GM12878 (cell line): Measurements from ENCODE around the gene HMMR. TPM values are rescaled to one million over a fixed set of nuclear protein-coding genes. Genes with fewer than 3 reads are reported as not detected.

Experiments used
- polyA plus RNA-seq, 11 experiments: library from polyadenylated mRNA; depleted of rRNA in 4 of 11; unstranded in 6 of 11; stranded (reverse) in 5 of 11; fragments of >200 nt; fragmentation: Nextera tagmentation in 4 of 11; fragmentation: Illumina TruSeq in 1 of 11; extraction: Ambion mirVana in 4 of 11; extraction: Trizol in 1 of 11; gene quantifications; 1 replicate in 1 of 11; 2 replicates in 10 of 11; pipeline versions ENCODE4 v1.2.1 to v1.2.3, GENCODE V29; 2011 to 2016; ENCODE audit warnings: inconsistent platforms in 2 of 11, missing spikeins in 2 of 11, low read depth in 1 of 11
- small RNA-seq: library from RNA; depleted of rRNA; stranded (forward); fragments of <200 nt; gene quantifications from one replicate; pipeline ENCODE3, GENCODE V24; 2014
- total RNA-seq, 4 experiments: library from RNA; depleted of rRNA in 3 of 4; stranded (reverse); fragments of >200 nt in 3 of 4; fragmentation: Illumina TruSeq in 1 of 4; extraction: Trizol in 1 of 4; gene quantifications; 2 replicates each; pipeline versions ENCODE4 v1.2.1 to v1.2.3, GENCODE V29; 2013 to 2021

Gene HMMR
- total and polyA plus RNA-seq, 10 of the 15 experiments (the other 5 are each of a cell fraction or from before 2014, with no cell fraction given), result 44.1 to 122 (median 64.2) TPM

Small RNA genes within 50 kb of the gene (small RNA-seq; reads per million reads assigned to genes)
- gene AC008723.1, result not detected

Other genes starting within 250 kb of the HMMR start
- gene CCNG1, start 23.0 kb upstream of the HMMR start, total RNA-seq (2014; rRNA removed), result 164 and 203 TPM in 2 replicates
- gene CCNG1, start 23.0 kb upstream of the HMMR start, total RNA-seq (2014; rRNA removed; fragmentation: Illumina TruSeq; extraction: Trizol), result 227 and 241 TPM in 2 replicates
- gene CCNG1, start 23.0 kb upstream of the HMMR start, total RNA-seq (2021), result 182 and 189 TPM in 2 replicates
- 226 and 358 TPM in 2 replicates for gene CCNG1, start 23.0 kb upstream of the HMMR start, polyA plus RNA-seq (2011; rRNA removed)
- 180 and 248 TPM in 2 replicates for gene CCNG1, start 23.0 kb upstream of the HMMR start, polyA plus RNA-seq (2014; fragmentation: Illumina TruSeq; extraction: Trizol)
- gene CCNG1, start 23.0 kb upstream of the HMMR start, polyA plus RNA-seq (2014; fragmentation: Nextera tagmentation; extraction: Ambion mirVana), result 100 to 1,000 TPM; 200 to 274 TPM
- gene CCNG1, start 23.0 kb upstream of the HMMR start, polyA plus RNA-seq (2014; rRNA removed), result 70.4 and 90.1 TPM in 2 replicates
- gene CCNG1, start 23.0 kb upstream of the HMMR start, polyA plus RNA-seq (2016; fragmentation: Nextera tagmentation; extraction: Ambion mirVana), result 100 to 1,000 TPM; 199 to 204 TPM
- gene NUDCD2, start 530 bp upstream of the HMMR start, total RNA-seq (2014; rRNA removed), result 23.7 and 24.1 TPM in 2 replicates
- gene NUDCD2, start 530 bp upstream of the HMMR start, total RNA-seq (2014; rRNA removed; fragmentation: Illumina TruSeq; extraction: Trizol), result 20.7 and 25.3 TPM in 2 replicates
- 50.4 and 53.9 TPM in 2 replicates for gene NUDCD2, start 530 bp upstream of the HMMR start, total RNA-seq (2021)
- gene NUDCD2, start 530 bp upstream of the HMMR start, polyA plus RNA-seq (2011; rRNA removed), result 25.0 and 50.1 TPM in 2 replicates
- gene NUDCD2, start 530 bp upstream of the HMMR start, polyA plus RNA-seq (2014; fragmentation: Illumina TruSeq; extraction: Trizol), result 21.8 and 24.0 TPM in 2 replicates
- 10 to 100 TPM in 1 of 2 experiments, 1 to 10 TPM in 1; 9.1 to 18.1 TPM for gene NUDCD2, start 530 bp upstream of the HMMR start, polyA plus RNA-seq (2014; fragmentation: Nextera tagmentation; extraction: Ambion mirVana)
- gene NUDCD2, start 530 bp upstream of the HMMR start, polyA plus RNA-seq (2014; rRNA removed), result 19.5 and 22.5 TPM in 2 replicates
- gene NUDCD2, start 530 bp upstream of the HMMR start, polyA plus RNA-seq (2016; fragmentation: Nextera tagmentation; extraction: Ambion mirVana), result 100 to 1,000 TPM; 114 to 133 TPM
- gene MAT2B, start 45.0 kb downstream of the HMMR start, total RNA-seq (2014; rRNA removed), result 43.2 and 53.3 TPM in 2 replicates
- gene MAT2B, start 45.0 kb downstream of the HMMR start, total RNA-seq (2014; rRNA removed; fragmentation: Illumina TruSeq; extraction: Trizol), result 46.4 and 48.5 TPM in 2 replicates
- 48.0 and 49.7 TPM in 2 replicates for gene MAT2B, start 45.0 kb downstream of the HMMR start, total RNA-seq (2021)
- 96.8 and 98.5 TPM in 2 replicates for gene MAT2B, start 45.0 kb downstream of the HMMR start, polyA plus RNA-seq (2011; rRNA removed)
- 61.9 and 75.9 TPM in 2 replicates for gene MAT2B, start 45.0 kb downstream of the HMMR start, polyA plus RNA-seq (2014; fragmentation: Illumina TruSeq; extraction: Trizol)
- 10 to 100 TPM; 65.5 to 77.7 TPM for gene MAT2B, start 45.0 kb downstream of the HMMR start, polyA plus RNA-seq (2014; fragmentation: Nextera tagmentation; extraction: Ambion mirVana)
- 37.6 and 46.4 TPM in 2 replicates for gene MAT2B, start 45.0 kb downstream of the HMMR start, polyA plus RNA-seq (2014; rRNA removed)
- gene MAT2B, start 45.0 kb downstream of the HMMR start, polyA plus RNA-seq (2016; fragmentation: Nextera tagmentation; extraction: Ambion mirVana), result 100 to 1,000 TPM; 119 to 122 TPM